ENCODE data around the gene LRRC56.

DNA sequence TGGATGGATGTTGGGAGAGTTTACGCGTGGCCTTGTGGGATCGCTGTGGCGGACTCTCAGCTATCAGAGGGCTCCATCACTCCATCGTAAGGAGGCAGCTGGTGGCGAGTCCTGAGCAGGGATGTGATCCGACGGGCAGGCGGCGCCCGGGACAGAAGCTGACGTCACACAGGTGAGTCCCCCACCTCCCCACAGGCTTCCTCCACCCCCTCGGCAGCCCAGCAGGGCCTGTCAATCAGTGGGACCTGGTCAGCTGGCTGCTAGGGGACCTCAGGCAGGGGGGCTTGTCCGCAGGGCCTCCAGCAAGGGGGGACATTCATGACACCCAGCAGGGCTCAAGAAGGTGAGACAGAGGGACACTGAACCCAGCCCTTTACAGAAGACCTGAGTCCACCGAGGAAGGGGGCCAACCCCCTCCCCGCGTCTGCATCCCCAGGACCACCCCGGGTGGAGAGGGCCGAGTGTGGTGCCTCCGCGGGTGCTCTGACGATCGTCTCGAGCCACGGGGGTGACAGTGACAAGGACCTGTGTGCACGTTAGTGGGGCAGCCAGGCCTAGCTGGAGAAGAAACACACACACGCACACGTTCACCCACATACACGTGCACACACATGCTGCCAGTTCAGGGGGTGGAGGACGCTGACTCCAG, 9.0 kb upstream of the LRRC56 start:
- no peak for TF ChIP-seq POLR2AphosphoS5 (IDR thresholded peaks at IDR 0.05)
- TF ChIP-seq POLR2A (IDR thresholded peaks at IDR 0.05), result no peak
- no peak for TF ChIP-seq CTCF (IDR thresholded peaks at IDR 0.05)
